C4-2B (cell line): ENCODE data around the gene C15orf39.

Experiments
- CTCF ChIP-seq: fragments of 450-650 bp; conservative IDR thresholded peaks from 2 replicates; pipeline ENCODE4 v1.5.1; 2017; ENCODE audit warnings: mild to moderate bottlenecking
- ZFX ChIP-seq: fragments of 450-650 bp; IDR thresholded peaks from 2 replicates; pipeline ENCODE4 v1.6.1; 2017

- TF ChIP-seq CTCF = no peak
- TF ChIP-seq ZFX = no peak
Observed at GRCh38 chr15:75167588-75168350, 33.9 kb upstream of the C15orf39 start.
